Activated naive CD8-positive, alpha-beta T cell treated with anti-CD3 and anti-CD28 coated beads for 36 hours (primary cell): Measurements from ENCODE around the gene SPDYE4. TPM values are rescaled to one million over a fixed set of nuclear protein-coding genes. Genes with fewer than 3 reads are reported as not detected.

ENCODE experiments used
- DNase-seq: peaks from one replicate; pipeline ENCODE4 v3.0.0; 2021
- H3K27ac Mint-ChIP-seq: one replicate; pipeline ENCODE4 v1.8.0; 2022; ENCODE audit warnings: mild to moderate bottlenecking, moderate library complexity, mixed read lengths
- H3K27me3 Mint-ChIP-seq: one replicate; pipeline ENCODE4 v1.8.0; 2022; ENCODE audit warnings: mild to moderate bottlenecking, mixed read lengths
- H3K36me3 Mint-ChIP-seq: one replicate; pipeline ENCODE4 v1.8.0; 2021; ENCODE audit warnings: mild to moderate bottlenecking, mixed read lengths
- H3K4me1 Mint-ChIP-seq: one replicate; pipeline ENCODE4 v1.8.0; 2021; ENCODE audit warnings: mixed read lengths
- H3K4me3 Mint-ChIP-seq: one replicate; pipeline ENCODE4 v1.8.0; 2022; ENCODE audit warnings: mild to moderate bottlenecking, moderate library complexity, mixed read lengths
- H3K9me3 Mint-ChIP-seq: one replicate; pipeline ENCODE4 v1.8.0; 2022; ENCODE audit warnings: mixed read lengths
- total RNA-seq, 2 experiments: library from RNA; stranded (reverse); gene quantifications; one replicate each; pipeline ENCODE4 v1.2.3, GENCODE V29; 2021

SPDYE4 gene
- total RNA-seq, 2 experiments from 2014 or later, result not detected

DNA sequence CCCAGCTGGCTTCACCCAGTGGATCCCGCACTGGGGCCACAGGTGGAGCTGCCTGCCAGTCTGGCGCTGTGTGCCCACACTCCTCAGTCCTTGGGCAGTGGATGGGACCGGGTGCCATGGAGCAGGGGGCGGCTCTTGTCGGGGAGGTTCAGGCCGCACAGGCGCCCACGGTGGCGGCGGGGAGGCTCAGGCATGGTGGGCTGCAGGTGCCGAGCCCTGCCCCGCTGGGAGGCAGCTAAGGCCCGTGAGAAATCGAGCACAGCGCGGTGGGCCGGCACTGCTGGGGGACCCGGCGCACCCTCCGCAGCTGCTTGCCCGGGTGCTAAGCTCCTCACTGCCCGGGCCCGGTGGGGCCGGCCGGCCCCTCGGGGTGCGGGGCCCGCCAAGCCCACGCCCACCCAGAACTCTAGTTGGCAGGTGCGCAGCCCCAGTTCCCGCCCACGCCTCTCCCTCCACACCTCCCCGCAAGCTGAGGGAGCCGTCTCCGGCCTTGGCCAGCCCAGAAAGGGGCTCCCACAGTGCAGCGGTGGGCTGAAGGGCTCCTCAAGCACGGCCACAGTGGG is 40.3 kb downstream of the SPDYE4 start:
- no peak overlapping the region for H3K4me3 Mint-ChIP-seq
- no peaks in the 10 kb centered on the region for H3K9me3 Mint-ChIP-seq
- no peak for DNase-seq
- no peaks in the 10 kb centered on the region for H3K36me3 Mint-ChIP-seq
- peaks cover 5% of the 10 kb centered on the region for H3K27me3 Mint-ChIP-seq
- no peak overlapping the region for H3K27ac Mint-ChIP-seq
- no peaks in the 10 kb centered on the region for H3K4me1 Mint-ChIP-seq

DNA sequence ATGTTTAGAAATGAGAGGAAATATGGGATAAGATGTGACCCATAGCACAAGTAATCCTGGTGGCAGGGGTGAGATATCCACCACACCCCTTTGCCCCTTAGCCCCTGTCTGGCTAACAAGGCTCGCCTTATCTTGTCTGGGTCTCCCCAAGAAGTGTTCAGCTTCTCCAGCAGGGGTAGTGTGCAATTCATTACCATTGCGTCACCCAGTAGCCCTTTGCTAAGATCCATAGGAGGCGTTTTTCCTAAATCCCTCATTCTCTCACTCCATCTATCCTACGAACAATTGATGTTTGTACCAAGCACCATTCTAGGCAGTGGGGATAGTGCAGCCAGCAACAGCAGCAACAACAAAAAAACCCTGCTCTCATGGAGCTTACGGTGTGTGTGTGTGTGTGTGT is 44.5 kb downstream of the SPDYE4 start:
- H3K4me1 Mint-ChIP-seq, result no peaks in the 10 kb centered on the region
- no peaks in the 10 kb centered on the region for H3K9me3 Mint-ChIP-seq
- no peak overlapping the region for H3K4me3 Mint-ChIP-seq
- DNase-seq, result no peak
- H3K36me3 Mint-ChIP-seq, result no peaks in the 10 kb centered on the region
- peaks cover 6% of the 10 kb centered on the region for H3K27me3 Mint-ChIP-seq
- H3K27ac Mint-ChIP-seq, result no peak overlapping the region

DNA sequence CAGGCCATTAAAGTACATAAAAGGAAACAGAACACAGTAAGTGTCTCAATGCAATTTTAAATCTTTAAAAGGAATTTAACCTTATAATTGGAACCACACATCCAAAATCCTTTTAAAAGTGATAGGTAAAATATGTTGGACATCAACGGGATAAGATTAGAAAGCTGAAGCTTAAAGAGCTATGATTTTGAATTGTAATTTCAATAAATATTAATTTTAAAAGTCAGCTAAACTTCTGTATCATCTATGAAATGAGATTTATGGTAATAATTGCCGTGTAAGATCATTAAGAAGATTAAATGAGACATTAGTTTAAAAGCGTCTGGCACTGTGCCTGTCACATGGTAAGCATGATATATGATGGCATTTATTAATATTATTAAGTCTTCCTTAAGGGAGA is 45.0 kb downstream of the SPDYE4 start:
- no peaks in the 10 kb centered on the region for H3K9me3 Mint-ChIP-seq
- H3K27ac Mint-ChIP-seq, result no peak overlapping the region
- H3K4me3 Mint-ChIP-seq, result no peak overlapping the region
- H3K4me1 Mint-ChIP-seq, result no peaks in the 10 kb centered on the region
- no peak for DNase-seq
- no peaks in the 10 kb centered on the region for H3K36me3 Mint-ChIP-seq
- H3K27me3 Mint-ChIP-seq, result peaks cover 7% of the 10 kb centered on the region

- Mint-ChIP-seq H3K27me3 (peaks cover 7% of the 10 kb centered on the region), H3K27ac (no peak overlapping the region), H3K4me3 (no peak overlapping the region), H3K9me3 (no peaks in the 10 kb centered on the region), H3K4me1 (no peaks in the 10 kb centered on the region), H3K36me3 (no peaks in the 10 kb centered on the region)
- DNase-seq, result no peak
Observed at GRCh38 chr17:8712698-8713097, 45.6 kb downstream of the SPDYE4 start.

DNA sequence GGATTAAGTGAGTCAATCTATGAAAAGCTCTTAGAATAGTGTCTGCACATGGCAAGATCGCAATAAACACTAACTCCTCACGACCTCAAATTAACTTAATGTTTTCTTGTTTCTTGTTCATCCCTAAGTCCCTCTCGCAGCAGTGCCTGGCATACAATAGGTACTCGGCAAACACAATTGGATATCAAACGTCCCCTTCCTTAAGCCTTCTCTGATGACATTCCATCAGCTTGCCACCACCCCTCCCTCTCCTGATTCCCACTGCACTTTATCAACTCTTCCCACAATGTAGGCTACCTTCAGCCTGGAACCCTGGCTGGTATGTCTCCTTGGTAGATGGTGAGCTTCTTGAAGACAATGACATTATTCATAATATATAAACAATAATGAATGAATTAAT is 47.1 kb downstream of the SPDYE4 start:
- peaks cover 11% of the 10 kb centered on the region for H3K27me3 Mint-ChIP-seq
- H3K27ac Mint-ChIP-seq, result no peak overlapping the region
- H3K9me3 Mint-ChIP-seq, result no peaks in the 10 kb centered on the region
- no peaks in the 10 kb centered on the region for H3K4me1 Mint-ChIP-seq
- no peaks in the 10 kb centered on the region for H3K36me3 Mint-ChIP-seq
- H3K4me3 Mint-ChIP-seq, result no peak overlapping the region
- DNase-seq, result no peak

- H3K4me3 Mint-ChIP-seq, result no peak overlapping the region
- H3K36me3 Mint-ChIP-seq, result no peaks in the 10 kb centered on the region
- no peaks in the 10 kb centered on the region for H3K4me1 Mint-ChIP-seq
- no peaks in the 10 kb centered on the region for H3K9me3 Mint-ChIP-seq
- no peak for DNase-seq
- H3K27ac Mint-ChIP-seq, result no peak overlapping the region
- peaks cover 11% of the 10 kb centered on the region for H3K27me3 Mint-ChIP-seq
Observed at GRCh38 chr17:8710813-8711212, 47.5 kb downstream of the SPDYE4 start.

GRCh38 chr17:8709006-8709405 is 49.3 kb downstream of the SPDYE4 start:
- no peak for DNase-seq
- Mint-ChIP-seq H3K4me3 (no peak overlapping the region), H3K4me1 (no peaks in the 10 kb centered on the region), H3K36me3 (no peaks in the 10 kb centered on the region), H3K27me3 (peaks cover 11% of the 10 kb centered on the region), H3K9me3 (no peaks in the 10 kb centered on the region), H3K27ac (no peak overlapping the region)

DNA sequence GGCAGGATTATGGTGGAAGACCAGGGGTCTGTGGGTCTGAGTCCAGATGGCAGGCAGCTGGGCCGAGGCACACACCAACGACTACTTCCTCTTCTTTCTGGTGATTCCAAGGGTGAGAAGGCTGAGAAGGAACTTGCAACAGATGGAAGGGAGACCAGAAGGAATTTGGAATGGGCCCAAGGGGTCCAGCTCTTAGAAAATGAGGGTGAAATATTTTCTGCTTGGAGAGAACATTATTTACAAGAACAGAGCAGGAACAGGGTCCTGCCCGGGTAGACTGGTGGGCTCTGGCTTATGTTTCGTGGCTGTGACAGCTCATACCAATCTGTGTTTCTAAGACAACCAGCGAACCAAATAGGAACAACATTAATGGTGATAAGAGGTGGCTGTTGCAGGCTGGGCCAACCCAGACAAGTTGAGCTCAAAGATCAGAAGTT is 50.3 kb downstream of the SPDYE4 start:
- Mint-ChIP-seq H3K27ac (no peak overlapping the region), H3K27me3 (peaks cover 16% of the 10 kb centered on the region), H3K4me1 (no peaks in the 10 kb centered on the region), H3K9me3 (no peaks in the 10 kb centered on the region), H3K36me3 (no peaks in the 10 kb centered on the region), H3K4me3 (no peak overlapping the region)
- no peak for DNase-seq

DNA sequence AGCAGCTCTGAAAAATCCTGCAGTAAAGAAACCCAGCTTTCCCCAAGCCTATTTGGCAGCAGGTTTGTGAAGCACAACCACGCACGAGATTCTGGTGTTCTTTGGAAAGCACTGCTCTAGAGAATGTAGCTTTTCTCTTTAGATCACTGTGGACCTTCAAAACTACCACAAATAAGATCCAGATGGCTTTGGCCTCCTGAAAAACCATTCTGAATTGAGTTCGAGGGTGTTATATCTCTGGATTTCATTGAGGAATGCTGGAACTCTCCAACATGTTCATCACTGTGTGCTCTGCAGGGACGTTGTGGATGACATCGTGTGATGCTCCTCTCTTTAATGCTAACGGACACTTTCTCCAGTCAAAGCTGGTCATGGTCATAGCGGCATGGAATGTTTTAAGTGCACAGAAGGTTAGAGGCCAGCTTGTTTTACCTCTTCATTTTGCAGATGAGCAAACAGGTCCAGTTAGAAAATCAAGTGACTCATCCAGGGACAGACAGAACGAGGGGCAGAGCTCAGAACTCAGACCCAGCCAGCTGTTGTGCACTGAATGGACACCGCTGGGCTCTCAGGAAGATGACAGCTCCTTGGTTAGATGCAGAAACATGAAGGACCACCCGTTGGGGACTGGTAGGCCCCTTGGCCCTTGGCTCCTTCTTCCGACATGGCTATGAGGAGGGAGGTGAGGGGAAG is 50.9 kb downstream of the SPDYE4 start:
- Mint-ChIP-seq H3K4me1 (no peaks in the 10 kb centered on the region), H3K9me3 (no peaks in the 10 kb centered on the region), H3K36me3 (no peaks in the 10 kb centered on the region), H3K27me3 (peaks cover 16% of the 10 kb centered on the region), H3K4me3 (no peak overlapping the region), H3K27ac (no peak overlapping the region)
- no peak for DNase-seq

GRCh38 chr17:8706431-8706830 is 51.9 kb downstream of the SPDYE4 start:
- no peak for DNase-seq
- Mint-ChIP-seq H3K9me3 (no peaks in the 10 kb centered on the region), H3K4me1 (no peaks in the 10 kb centered on the region), H3K27me3 (peaks cover 16% of the 10 kb centered on the region), H3K4me3 (no peak overlapping the region), H3K36me3 (no peaks in the 10 kb centered on the region), H3K27ac (no peak overlapping the region)

DNA sequence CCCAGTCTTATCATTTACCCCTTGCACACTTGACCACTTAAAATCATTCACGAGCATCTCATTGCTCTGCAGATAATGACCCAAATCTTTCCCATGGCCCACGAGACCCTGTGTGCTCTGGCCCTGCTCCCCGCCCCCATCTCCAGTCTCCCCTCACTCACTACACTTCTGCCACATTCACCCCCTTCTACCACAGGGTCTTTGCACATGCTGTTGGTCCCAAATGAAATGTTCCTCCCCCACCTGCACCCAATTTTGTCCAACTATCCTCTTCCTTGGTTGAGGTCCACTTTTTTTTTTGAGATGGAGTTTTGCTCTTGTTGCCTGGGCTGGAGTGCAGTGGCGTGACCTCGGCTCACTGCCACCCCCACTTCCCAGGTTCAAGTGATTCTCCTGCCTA is 52.9 kb downstream of the SPDYE4 start:
- Mint-ChIP-seq H3K9me3 (no peaks in the 10 kb centered on the region), H3K36me3 (no peaks in the 10 kb centered on the region), H3K4me3 (no peak overlapping the region), H3K4me1 (no peaks in the 10 kb centered on the region), H3K27me3 (peaks cover 19% of the 10 kb centered on the region), H3K27ac (no peak overlapping the region)
- no peak for DNase-seq

DNA sequence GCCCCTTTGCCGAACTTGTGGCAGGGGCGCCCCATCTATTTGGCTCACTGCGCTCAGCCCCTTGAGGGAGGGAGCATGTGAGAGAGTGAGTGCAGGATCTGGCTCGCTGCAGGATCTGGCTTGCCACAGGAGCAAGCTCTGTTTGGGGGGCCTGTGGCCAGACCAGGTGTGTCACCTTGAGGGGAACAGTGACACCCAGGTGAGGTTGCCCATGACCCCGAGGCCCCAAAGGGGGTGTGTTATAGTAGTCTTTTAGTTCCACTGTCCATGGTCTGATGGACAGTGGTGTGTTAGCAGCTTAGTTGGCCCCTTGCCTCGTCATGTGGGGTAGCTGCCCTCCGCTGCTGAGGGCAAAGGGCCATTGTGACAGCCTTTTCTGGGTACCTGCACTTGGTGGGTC is 55.3 kb downstream of the SPDYE4 start:
- peaks cover 6% of the 10 kb centered on the region for H3K4me1 Mint-ChIP-seq

DNA sequence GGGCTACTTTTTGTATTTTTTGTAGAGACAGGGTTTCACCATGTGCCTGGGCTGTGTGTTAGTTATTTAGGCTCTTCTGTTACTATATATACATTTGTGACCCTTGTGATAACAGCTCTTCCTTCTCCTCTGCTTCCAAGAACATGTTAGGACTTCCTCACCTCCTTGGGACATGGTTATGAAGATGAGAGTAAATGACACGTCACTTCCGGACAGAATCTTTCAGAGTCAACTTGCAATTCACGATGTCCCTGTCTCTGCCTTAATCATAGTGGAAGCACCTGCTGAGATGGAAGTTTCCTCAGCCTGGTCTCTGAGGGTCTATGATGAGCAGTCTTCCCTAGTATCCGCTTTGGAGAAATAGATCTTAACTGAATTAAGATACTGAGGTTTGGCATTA is 56.6 kb downstream of the SPDYE4 start:
- Mint-ChIP-seq H3K27me3 (peaks cover 28% of the 10 kb centered on the region), H3K4me1 (peaks cover 6% of the 10 kb centered on the region), H3K36me3 (no peaks in the 10 kb centered on the region), H3K4me3 (no peak overlapping the region), H3K27ac (no peak overlapping the region), H3K9me3 (no peaks in the 10 kb centered on the region)
- DNase-seq, result no peak

More for the DNA sequence above, 55.3 kb downstream of the SPDYE4 start:
- DNase-seq, result no peak
- Mint-ChIP-seq H3K36me3 (no peaks in the 10 kb centered on the region), H3K27me3 (peaks cover 27% of the 10 kb centered on the region), H3K27ac (no peak overlapping the region), H3K9me3 (no peaks in the 10 kb centered on the region), H3K4me3 (no peak overlapping the region)

DNA sequence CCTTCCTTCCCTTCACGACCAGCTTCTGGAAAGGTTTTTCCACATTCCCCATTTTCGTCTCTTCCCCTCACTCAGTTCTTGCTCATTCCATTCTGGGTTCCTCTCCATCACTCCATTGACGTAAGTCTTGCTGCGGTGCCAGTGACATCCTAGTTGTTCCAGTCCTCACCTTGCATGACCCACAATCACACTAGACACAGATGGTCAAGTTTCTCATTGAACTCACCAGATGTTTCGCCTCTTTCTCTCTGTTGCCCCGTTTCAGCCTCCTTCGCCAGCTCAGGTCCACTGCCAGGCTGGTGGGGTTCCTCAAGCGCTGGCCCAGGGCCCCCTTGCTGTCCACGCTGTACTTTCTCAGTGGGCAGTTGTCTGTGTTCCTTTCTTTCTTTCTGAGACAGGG is 57.1 kb downstream of the SPDYE4 start:
- Mint-ChIP-seq H3K4me1 (peaks cover 6% of the 10 kb centered on the region), H3K4me3 (no peak overlapping the region), H3K36me3 (no peaks in the 10 kb centered on the region), H3K27ac (no peak overlapping the region), H3K9me3 (no peaks in the 10 kb centered on the region), H3K27me3 (peaks cover 28% of the 10 kb centered on the region)
- no peak for DNase-seq
